IPS DF 4.7 (cell line): ENCODE results near the gene MYH7.
"Not testable (repeated sequence)": the region's sequence is repeated elsewhere in the genome, so short reads cannot be mapped to it uniquely, and the experiment has no call there.

ENCODE experiments used
- DNase-seq: peaks from one replicate; pipeline ENCODE4 v3.0.0-alpha.2; 2013; ENCODE audit warnings: low spot score; ENCODE audit errors: extremely low read depth

MYH7 gene

DNA sequence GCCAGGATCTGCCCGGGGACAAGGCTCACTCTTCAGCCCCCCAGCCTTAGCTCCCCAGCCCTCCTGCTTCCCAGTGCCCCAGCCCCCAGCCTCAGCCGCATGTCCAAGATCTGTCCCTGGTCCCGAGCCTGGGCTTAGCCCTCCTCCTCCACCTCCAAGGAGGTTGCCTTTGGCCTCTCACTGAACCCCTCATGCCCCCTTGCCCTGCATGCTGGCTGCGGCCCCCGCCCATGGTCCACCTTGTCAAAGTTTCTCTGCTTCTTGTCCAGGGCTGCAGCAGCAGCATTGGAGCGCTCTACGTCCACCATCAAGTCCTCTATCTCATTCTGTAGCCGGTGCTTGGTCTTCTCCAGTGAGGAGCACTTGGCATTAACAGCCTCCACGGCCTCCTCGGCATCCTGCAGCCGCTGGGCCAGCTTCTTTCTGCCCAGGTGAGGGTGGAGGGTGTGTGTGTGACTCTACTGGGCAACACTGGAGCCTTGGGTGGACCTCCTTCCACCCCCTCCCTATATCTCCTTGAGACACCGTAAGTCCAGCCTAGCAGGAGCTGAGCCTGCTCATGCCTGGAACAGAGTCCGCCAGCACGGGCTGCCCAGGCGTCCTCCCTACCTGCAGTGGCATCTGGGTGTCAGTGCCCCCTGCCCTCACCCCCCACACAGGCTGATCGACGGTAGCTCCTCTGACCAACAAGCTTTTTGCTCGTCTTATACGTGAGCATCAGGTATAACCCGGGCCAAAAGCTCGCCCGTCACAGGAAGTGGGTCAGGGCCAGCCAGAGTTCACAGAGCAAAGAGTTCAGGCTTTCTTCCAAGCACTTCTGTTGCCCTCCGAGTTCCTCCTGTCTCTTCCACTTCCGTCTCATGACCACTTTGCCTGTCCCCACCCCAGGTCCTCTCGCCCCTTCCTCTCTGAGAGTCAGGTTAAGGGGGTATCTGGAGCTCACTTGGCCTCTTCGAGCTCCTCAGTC lies 47.3 kb downstream of the MYH7 start:
- DNase-seq = no peak

DNA sequence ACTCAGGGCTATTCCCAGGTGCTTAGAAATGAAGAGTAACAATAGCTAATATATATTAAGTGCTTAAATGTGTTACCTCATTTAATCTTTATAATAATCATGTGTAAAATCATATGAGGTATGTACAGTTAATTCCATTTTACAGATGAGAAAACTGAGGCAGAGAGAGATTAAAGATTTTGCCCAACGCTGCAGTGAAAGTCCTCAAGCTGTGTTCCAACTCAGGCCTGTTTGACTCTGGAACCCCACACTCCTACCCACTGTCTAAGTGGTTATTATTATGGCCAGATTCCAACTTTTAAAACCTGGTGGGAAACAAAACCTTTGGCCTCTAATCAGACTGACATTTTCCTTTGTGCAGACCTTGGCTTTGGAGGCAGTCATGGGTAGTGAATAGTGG lies 48.5 kb downstream of the MYH7 start:
- no peak for DNase-seq

DNA sequence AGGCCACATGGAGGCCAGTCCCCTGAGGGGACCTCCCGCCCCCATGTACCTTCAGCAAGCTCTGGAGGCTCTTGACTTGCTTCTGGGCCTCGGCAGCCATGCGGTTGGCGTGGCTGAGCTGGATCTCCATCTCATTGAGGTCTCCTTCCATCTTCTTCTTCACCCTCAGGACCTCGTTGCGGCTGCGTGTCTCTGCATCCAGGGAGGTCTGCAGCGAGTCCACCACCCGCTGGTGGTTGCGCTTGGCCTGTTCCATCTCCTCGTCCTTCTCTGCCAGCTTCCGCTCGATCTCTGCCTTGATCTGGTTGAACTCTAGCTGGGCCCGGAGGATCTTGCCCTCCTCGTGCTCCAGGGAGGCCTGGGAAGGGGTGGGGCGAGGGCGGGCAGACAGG lies 49.2 kb downstream of the MYH7 start:
- not testable (repeated sequence) for DNase-seq

DNA sequence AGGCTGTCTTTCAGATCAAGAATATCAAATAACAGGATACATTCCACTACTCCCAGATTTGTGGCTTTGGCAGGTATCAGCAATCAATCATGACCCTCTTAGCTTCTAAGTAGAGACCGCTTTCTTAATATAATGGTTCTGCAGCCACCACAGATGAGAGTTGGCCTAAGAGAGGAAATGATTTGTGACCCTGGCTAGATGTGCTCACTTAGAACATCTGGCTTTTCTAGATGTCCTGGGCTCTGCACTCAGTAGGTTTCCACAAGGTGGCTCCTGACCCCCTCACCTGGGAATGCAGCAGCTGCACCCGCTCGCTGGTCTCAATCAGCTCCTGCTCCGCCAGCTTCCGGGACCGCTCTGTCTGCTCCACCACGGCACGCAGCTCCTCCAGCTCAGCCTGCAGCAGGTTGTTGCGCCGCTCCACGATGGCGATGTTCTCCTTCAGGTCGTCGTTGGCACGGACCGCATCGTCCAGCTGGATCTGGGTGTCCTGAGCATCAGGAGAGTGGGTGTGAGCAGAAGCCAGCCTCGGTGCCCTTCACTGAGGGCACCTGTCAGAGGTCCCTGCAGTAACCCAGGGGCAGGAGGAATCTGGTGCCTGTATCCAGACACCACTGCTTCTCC lies 49.7 kb downstream of the MYH7 start:
- DNase-seq = no peak

DNA sequence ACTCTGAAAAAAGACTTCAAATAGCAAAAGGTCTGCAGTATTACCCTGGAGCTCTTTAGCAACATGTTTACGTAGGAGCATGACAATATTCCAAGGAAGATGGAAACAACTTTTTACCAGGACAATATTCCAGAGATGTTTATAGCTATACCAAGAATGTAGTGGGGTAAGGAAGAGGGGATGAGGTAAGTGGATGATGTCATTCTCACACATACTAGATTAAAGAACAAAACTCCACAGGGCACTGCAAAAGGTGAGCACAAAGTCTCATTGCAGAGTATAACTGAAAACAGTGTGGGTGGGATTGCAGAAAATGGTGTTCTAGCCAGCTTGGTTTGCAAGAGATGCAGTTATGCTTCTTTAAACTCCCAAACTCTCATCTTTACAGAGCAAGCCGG lies 50.2 kb downstream of the MYH7 start:
- no peak for DNase-seq

DNA sequence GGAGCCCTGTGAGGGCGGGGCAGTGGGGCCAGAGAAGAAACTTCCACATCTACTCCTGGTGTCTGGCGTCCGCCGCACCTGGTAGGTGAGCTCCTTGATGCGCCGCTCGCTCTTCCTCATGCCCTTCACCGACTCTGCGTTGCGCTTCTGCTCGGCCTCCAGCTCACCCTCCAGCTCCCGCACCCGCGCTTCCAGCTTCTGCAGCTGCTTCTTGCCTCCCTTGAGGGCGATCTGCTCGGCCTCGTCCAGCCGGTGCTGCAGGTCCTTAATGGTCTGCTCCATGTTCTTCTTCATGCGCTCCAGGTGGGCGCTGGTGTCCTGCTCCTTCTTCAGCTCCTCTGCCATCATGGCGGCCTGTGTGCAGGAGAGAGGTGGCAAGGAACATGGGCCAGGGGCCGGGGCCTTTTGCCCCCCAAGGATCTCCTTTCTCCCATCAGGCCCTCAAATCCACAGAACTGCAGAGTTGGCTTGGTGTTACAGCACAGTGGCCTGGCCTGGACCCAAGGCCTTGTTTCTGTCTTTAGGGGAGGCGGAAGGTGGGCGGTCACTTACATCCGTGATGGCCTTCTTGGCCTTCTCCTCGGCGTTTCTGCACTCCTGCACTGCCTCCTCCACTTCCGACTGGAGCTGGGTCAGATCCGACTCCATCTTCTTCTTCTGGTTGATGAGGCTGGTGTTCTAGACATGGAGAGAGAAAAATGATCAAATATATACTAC lies 50.9 kb downstream of the MYH7 start:
- DNase-seq = no peak

DNA sequence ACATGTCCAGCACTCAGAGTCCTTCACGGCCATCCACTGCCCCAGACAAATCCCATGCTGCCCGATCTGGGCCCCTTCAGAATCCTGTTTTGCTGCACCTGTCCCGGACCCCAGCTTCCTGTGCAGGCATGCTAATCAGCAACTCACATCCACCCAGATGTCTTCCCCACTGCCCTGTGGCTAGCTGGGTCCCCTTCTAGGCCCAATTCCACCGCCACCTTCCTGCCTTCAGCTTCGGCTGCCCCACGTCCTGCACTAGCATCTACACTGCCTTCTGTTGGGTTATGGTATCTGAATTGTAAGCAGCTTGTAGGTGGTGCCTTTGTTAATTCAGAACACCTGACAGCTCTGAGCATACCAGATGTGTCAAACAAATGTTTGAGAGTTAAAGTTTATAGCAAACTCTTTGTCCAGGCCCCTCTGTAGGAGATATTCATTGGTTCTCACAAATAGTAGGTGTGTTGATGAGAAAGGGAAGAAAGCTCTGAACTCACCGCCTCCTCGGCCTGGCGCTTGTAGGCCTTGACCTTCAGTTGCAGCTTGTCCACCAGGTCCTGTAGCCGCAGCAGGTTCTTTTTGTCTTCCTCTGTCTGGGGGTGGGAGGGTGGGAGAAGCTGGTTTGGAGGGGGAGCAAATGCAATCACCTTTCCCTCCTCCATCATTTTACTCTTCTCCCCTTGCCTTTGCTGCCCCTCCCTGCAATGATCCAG lies 52.6 kb downstream of the MYH7 start:
- no peak for DNase-seq

DNA sequence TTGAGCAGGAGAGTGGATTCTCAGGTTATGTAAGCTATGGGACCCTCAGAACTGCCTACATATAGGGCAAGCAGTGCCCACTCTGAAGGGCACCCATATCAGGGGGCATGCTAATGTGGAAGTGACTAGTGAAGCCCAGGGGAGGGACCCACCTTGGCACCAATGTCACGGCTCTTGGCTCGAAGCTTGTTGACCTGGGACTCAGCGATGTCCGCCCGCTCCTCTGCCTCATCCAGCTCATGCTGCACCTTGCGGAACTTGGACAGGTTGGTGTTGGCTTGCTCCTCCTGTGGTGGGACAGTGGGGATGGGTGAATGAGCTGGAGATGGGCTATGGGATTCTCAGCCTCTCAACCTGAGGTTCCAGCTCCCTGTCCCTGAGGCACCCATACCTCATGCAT lies 53.2 kb downstream of the MYH7 start:
- DNase-seq = no peak

DNA sequence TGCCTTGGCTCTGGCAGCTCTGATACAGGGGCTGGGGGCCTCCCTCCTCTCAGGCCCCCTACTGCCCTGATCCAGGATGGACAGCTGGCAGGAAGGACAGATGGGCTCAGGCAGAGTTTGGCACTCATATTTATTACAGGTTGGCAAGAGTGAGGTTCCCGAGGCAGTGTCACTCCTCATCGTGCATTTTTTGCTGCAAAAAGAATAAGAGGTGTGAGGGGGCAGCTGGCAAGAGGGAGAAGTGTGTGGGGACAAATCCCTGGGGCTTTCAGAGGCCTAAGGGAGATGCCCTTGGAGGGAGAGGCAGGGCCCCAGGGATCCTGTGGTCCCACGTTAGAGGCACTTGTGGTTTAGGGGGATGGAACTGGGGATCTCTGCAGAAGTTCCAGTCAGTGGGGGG lies 53.6 kb downstream of the MYH7 start:
- DNase-seq = no peak

DNA sequence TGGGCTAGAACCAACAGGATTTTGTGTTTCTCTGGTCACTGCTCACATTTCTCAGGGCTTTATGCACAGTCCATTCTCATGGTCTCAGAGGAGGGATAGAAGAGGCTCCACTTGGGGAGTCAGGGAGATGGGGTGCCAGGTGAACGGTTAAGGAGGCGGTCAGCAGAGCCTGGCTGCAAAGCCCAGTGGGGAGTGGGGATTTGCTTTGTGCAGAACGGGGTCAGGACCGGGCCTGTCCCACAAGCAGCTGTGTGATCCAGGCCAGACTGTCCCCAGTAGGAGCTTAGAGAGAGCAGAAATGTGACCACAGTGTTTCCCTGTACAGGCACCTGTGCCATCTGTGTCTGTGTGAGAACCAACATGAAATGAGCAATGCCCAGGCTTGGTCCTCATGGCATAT lies 54.5 kb downstream of the MYH7 start:
- no peak for DNase-seq

DNA sequence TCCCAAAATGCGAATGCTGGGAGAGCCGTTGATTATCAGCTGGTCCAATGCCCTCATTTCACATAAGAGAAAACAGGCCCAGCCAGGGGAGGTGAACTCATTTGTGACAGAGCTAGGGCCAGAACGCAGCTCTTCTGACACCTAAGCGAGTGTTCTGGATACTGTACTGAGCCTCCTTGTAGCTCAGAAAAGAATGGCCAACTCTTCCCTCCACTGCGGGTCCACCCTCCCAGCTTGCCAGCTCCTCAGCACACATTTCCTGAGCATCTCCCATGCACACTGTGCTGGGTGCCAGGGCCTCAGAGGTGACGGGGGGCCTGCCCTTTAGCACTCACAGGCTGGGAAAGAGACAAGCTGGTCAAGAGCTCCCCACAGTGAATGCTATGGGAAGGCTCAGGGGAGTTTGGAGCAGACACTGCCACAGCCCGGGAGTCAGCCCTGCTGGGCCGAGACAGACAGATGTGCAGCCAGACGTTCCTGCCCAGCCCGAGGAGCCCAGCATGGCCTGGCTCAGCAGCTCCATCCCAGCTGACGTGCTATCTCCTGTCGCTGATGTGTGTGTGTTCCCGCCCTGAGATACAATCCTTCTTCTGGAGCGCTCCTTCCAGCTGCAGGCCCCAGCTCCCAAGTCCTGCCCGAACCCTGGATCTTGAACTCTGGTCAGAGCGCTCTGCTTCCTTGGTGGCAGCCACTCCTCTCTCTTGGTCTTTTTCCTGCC lies 55.1 kb downstream of the MYH7 start:
- no peak for DNase-seq

DNA sequence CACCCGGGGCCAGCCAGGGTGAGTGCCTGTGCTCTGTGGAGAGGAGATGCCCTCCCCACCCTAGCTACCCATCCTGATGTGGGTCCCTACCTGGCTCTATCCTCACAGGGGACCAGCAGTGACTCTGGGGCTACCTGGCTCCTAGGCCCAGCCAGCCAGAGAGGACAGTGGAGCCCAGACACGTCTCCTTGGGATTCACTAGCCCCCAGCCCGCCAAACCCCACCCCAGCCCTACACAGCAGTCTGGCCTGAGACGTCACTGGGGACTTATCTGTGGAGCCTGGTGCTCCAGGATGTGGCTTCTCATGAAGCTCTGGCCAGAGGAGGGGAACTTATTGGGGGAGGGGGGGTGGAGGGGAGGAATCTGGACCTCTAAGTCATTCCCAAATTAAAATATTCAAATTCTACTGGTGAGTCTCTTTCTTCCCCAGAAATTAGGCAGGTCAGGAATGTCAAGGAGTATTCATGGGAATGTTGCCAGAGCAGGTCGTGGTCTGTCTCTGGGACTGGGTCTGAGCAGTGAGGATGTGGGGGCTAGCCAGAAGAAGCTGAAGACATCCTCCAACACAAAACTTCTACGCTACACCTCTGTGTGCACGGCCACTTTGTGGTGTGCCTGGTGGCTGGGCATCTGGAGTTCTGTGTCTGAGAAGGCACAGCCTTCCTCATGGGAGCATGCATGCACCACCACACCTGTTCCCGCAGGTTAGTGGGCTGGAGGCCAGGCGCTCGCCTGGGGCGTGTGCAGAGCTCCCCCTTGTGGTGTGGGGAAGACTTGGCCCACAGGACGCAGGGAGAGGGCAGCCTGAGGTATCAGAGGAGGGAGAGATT lies 55.9 kb downstream of the MYH7 start:
- no peak for DNase-seq

DNA sequence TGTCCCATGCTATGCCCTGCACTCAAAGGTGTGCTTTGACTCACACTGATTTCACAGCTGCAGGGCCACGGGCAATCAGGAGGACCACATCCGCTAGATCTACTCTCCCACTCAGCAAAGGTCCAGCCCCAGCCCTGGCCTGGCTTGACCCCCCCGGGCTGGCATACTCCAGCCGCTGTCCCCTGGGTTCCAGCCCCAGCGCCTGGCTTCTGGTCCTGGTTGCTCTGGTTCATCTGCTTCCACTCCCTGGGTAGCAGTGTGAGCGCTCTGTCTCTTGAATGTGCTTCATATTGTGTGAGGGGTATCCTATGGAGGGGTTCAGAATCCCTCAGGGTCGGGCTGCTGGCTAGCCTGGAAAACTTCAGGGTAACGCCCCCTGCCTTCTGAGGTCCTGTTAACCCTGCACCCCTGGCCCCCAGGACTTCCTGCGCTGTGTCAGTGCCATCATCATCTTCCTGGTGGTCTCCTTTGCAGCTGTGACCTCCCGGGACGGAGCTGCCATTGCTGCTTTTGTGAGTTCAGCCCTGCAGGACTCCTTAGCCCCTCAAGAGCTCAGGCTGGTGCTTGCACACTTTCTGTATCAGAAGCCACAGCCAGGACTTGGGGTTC lies 56.7 kb downstream of the MYH7 start:
- no peak for DNase-seq

DNA sequence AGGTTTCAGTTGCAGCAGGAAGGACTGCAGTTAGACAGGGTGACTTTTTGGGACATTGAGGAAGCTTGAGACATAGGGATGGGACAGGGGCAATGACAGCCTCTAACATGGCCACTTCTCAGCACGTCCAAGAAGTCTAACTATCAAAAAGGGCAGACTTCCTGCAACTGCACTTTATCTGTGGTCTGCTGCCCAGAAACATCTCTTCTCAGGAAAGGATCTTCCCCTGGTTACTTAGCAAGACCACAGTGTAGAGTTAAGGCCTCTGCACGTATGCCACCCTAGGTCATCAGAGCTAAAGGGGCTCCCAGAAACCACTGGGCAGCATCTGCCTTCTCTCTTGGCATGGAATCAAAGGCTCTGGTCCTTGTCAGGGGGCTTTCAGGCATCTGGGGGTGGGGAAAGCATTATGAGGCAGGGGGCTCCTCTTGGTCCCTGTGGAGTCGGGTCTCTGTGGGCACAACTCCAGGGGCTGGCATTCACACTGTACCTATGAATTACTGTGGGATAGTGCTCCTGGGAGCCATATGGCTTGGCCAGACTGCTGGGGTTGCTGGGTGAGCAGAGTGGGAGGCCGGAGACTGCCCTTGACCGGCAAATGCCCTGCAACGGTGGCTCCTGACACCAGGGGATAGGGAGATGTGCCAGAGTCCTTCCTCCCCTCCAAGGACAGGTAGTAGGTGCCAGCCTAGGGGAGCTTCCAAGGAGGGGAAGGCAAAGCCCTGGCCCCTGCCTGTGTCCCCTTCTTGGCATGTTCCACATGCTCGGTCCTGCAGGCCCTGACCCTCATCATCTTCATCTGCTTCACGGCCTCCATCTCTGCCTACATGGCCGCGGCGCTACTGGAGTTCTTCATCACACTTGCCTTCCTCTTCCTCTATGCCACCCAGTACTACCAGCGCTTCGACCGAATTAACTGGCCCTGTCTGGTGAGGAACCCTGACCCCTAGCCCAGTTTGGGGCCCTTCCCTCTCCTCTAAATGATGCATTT lies 57.6 kb downstream of the MYH7 start:
- DNase-seq = no peak

DNA sequence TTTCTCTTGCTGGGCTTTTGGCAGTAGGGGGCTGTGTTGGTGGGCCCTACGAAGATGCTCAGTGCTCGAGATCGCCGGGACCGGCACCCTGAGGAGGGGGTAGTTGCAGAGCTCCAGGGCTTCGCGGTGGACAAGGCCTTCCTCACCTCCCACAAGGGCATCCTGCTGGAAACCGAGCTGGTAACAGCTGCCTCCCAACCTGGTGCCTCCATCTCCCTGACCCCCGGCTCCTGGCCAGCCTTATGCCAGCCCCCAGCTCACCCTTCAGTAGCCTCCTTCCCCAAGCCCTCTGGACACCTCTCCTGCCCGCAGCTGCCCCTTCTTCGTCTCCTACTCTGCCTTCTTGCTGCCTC lies 58.3 kb downstream of the MYH7 start:
- no peak for DNase-seq

DNA sequence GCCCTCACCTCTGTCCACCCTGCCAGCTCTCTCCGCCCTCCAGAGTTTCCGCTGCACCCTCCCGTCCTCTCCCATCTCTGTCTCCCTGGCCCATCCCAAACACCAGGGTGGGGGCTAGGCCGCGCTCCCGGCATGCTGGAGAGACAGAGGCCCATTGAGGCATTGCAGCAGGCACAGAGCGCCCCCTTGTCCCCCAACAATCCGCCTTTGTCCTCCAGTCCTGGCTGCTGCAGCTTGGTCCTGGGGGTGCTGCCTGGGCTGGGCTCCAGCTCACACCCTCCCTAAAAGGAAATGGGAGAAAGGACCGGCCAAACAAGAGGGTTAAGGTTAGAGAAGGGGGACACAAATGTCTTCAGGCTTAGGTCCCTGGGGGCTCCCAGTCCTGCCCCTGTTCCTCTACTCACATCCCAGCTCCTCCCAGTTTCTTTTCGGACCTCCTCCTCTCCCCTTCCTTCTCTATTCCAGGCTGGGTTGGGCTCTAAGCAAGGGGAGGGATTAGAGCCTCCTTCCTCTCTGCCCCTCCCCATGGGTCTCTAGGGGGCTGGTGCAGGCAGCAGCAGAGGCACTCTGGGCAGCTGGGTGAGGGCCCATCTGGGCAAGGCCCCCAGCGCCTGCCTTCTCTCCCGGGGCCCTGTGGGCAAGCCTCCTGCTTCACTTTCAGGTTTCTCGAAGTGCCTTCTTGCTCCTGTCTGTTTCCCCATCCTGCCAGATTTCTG lies 58.8 kb downstream of the MYH7 start, which contains the start of gene CMTM5:
Gene CMTM5, plus strand, starts transcription at position 565 of the 716 bp plus-strand sequence. CDS start 206 bp downstream, outside the sequence.
- DNase-seq = no peak

DNA sequence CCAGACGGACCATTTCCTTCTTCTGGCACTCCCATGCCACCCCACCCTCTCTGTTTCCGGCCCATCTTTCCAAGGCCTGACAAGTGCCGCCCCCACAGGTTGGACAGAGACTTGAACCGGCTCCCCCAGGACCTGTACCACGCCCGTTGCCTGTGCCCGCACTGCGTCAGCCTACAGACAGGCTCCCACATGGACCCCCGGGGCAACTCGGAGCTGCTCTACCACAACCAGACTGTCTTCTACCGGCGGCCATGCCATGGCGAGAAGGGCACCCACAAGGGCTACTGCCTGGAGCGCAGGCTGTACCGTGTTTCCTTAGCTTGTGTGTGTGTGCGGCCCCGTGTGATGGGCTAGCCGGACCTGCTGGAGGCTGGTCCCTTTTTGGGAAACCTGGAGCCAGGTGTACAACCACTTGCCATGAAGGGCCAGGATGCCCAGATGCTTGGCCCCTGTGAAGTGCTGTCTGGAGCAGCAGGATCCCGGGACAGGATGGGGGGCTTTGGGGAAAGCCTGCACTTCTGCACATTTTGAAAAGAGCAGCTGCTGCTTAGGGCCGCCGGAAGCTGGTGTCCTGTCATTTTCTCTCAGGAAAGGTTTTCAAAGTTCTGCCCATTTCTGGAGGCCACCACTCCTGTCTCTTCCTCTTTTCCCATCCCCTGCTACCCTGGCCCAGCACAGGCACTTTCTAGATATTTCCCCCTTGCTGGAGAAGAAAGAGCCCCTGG lies 59.8 kb downstream of the MYH7 start:
- no peak for DNase-seq
